ENCODE measurements around the gene SORCS2.
A peak's percentile ranks its signal among the peaks of the same experiment; 100 is the strongest.
"Not testable (repeated sequence)": the region's sequence is repeated elsewhere in the genome, so short reads cannot be mapped to it uniquely, and the experiment has no call there.

The SORCS2 gene

GRCh38 chr4:7575426-7575825, 383.1 kb downstream of the SORCS2 start:
- no peak for DNase-seq

DNA sequence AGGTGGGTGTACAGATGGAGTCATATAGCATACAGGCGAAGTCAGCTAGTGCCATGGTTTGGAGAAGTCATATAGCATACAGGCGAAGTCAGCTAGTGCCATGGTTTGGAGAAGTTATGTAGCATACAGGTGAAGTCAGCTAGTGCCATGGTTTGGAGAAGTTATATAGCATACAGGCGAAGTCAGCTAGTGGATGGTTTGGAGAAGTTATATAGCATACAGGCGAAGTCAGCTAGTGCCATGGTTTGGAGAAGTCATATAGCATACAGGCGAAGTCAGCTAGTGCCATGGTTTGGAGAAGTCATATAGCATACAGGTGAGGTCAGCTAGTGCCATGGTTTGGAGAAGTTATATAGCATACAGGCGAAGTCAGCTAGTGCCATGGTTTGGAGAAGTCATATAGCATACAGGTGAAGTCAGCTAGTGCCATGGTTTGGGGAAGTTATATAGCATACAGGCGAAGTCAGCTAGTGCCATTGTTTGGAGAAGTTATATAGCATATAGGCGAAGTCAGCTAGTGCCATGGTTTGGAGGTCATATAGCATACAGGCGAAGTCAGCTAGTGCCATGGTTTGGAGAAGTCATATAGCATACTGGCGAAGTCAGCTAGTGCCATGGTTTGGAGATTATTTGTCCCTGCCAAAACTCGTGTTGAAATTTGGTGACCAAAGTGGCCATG, 385.2 kb downstream of the SORCS2 start:
- not testable (repeated sequence) for DNase-seq

- no peak for DNase-seq
Observed at GRCh38 chr4:7581477-7581876, 389.1 kb downstream of the SORCS2 start.

DNA sequence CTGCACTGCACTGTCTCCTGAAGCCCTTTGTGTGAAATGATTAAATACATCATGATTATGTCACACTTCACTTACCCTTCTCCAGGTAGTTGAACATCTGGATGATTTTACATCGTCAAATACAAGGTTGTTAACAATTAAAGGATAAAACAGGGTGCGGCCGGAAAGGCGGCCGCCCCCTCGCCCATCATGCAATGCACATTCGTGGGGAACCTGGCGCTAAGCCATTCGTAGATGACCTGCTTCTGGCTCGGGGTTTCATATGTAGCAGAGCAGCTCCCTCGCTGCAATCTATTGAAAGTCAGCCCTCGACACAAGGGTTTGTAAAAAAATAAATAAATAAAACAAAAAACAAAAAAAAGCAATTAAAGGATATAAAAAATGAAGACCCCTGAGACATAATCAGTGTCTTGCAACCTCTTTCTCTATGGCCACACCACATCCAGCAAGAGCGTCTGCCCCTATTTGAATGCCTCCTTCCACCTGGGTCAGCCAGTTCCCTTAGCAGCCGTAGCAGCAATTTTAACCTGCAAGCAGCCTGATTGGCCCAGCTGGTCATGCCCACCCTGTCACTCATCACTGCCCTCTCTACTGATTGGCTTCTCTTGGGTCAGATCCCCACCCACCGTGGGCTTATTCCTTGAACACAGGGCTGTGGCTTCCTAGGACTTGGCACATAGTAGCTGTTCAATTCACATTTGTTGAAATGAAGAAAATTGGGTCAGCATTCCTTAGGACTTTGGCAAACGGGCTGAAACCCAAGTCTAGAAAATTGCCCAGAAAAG, 390.2 kb downstream of the SORCS2 start:
- DNase-seq: no peak

- DNase-seq: no peak
Observed at GRCh38 chr4:7584098-7584497, 391.8 kb downstream of the SORCS2 start.

GRCh38 chr4:7584606-7585159, 392.3 kb downstream of the SORCS2 start:
- DNase-seq: no peak

DNA sequence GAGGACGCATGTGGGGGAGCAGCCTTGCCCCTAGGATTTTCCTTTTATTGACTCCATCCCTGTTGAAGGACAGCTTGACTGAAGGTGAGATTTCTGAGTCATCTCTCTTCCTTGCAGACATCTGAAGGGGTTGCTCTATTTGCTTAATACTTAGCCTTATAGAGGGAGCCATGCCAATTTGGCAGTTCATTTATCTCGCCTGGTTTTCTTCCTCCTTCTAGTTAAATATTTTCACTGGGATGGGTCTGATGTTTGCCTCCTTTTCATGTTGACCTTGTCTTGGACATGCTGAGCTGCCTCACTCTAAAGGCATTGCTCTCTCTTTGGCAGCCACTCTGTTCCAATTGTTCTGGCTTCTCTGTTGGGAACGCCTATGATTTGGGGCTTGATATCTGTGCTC, 393.4 kb downstream of the SORCS2 start:
- no peak for DNase-seq

GRCh38 chr4:7587433-7588405, 395.4 kb downstream of the SORCS2 start:
- no peak for DNase-seq

DNA sequence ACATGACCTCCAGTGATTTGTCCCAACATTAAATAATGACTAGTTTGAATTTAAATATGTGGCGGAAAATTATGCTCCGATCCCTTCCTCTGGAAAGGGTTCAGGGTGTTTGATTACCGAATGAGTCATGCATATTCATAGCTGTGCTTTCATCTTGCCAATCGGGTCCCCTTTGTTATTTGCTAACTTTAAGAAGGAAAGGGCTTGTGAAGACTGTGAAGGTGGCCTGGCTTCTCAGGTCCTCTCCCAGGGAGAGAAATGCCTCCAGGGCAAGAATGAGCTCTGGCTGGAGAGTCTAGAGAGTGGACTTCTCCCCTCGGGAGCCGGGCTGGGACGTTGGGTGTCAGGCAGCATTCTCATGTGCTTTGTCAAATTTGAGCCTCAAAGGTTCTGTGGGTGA, 397.9 kb downstream of the SORCS2 start:
- no peak for DNase-seq

GRCh38 chr4:7590899-7591298, 398.6 kb downstream of the SORCS2 start:
- no peak for DNase-seq

- no peak for DNase-seq
Observed at GRCh38 chr4:7591409-7592053, 399.2 kb downstream of the SORCS2 start.

- DNase-seq: no peak
Observed at GRCh38 chr4:7593646-7594412, 401.5 kb downstream of the SORCS2 start.

GRCh38 chr4:7595934-7596461, 403.7 kb downstream of the SORCS2 start:
- DNase-seq: no peak

DNA sequence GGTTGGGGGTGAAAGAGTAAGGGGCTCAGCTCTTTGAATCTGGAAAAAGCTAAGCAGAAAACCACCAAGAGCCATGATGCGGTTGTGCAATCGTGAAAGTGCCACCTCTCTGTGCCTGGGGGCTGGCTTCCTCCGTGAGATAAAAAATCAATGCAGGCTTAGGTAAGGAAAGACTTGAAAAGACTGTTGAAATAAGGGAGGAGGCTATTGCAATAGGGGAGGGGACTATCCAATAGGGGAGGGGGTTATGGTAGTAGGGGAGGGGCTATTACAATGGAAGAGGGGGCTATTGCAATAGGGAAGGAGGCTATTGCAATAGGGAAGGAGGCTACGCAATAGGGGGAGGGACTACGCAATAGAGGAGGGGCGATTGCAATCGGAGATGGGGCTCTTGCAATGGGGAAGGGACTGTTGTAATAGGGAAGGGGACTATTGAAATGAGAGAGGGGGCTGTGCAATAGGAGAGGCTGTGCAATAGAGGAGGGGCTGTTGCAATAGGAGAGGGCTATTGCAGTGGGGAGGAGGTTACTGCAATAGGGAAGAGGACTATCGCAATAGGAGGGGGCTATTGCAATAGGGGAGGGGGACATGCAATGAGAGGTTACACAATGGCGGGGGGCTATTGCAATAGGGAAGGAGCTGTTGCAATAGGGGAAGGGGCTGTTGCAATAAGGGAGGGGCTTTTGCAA, 404.7 kb downstream of the SORCS2 start:
- DNase-seq: no peak

DNA sequence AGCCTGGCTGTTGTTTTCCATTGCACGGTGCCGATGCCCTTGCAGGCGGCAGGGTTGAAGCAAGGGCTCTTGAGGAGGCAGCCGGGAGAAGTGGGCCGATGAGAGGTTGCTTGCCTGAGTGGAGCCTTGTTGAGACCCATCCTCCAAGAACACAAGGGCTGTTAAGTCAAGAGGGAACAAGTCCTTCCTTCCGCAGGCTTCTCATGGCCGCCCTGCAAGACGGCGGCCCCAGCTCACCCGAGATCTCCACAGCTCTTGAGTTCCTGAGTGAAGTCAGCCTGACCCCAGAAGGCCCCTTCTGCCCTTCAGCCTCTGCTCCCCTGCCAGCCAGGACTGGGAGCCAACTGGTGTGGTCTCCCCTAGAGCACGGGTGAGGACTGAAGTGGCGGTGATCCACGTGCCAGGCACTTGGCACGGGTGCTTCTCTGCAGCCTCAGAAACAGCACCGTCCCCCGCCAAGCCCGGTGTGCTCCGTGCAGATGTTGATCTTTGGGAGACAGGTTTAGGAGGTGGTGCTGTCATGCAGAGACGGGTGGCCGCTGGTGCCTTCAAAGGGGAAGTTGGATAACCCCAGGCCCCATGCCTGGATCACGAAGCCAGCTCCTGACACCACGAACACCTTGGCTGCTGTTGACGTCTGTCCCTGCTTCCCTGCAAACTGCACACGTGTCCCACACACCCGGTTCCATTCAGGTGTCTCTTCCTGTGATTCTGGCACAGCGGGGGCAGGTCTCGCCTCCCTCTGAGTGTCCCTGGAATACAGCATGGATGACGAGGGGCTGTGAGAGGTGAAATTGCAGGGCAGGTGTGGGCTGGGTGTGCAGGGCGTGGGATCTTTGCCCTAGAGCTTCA, 406.8 kb downstream of the SORCS2 start:
- DNase-seq: no peak

GRCh38 chr4:7600247-7600646, 407.9 kb downstream of the SORCS2 start:
- DNase-seq: no peak

- not testable (repeated sequence) for DNase-seq
Observed at GRCh38 chr4:7602166-7602565, 409.8 kb downstream of the SORCS2 start.

DNA sequence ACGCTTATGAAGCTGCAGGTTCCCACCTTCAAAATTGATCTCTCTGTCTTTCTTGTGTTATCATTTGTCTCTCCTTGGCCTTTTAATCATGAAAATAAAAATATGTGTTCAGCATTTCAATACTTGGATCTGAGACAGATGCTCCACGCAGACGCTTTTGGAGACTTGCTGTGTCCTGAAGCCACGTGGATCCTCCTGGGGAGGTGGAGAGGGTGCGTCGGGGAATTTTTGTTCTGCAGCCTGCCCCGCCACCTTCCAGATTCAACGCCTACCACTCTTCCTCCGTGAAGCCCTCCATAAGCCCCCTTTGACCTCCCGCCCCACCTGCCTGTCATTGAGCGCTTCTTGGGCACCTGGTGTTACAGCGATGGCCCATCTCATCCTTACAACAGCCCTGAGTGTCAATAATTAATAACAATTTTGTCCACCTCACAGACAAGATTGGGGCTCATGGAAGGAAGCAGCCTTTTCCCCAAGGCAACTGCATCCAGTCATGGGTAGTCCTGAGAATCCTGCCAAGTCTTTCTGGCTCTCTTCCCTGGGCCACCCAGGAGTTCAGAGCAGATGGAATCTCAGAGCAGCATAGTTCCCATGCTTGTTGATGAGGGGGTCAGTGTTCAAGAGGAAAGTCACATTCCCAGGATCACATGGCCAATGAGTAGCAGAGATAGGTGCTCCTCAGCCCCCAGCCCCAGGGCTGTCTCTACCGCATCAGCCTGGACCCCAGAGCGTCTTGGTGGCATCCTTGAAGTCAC, 415.0 kb downstream of the SORCS2 start:
- peak in 1 of 2 experiments; percentile 7 for DNase-seq

DNA sequence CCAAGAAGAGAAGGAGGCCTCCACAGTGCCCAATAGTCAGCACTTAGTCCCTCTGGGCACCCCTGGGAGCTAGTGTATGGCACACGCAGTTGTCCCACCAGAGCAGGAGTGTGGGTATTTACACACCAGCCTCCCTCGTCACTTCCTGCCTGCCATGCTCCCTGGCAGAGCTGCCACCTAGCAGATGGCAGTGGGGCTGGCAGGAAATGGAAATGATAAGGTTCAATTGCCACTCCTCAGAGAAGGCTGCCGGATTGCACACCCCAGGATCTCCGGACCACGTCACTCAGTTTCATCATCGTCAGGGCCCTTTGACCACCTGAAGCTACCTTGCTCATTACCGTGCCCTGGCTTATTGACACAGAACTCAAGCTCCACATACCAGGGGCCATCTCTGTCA, 415.7 kb downstream of the SORCS2 start:
- DNase-seq: no peak
